GM19023 (cell line): ENCODE results near the gene WNT11.

ENCODE experiments used
- ATAC-seq: cut with Tn5 transposase; IDR thresholded peaks from one replicate; pipeline ENCODE4 v1.9.1; 2021; ENCODE audit warnings: mild to moderate bottlenecking, moderate library complexity; ENCODE audit not compliant: unreplicated experiment

WNT11 gene

GRCh38 chr11:76219243-76219642 lies 12.9 kb upstream of the WNT11 start:
- ATAC-seq = no peak

- ATAC-seq = no peak
Measured at GRCh38 chr11:76218449-76219178, 12.3 kb upstream of the WNT11 start.

- ATAC-seq = no peak
Measured at GRCh38 chr11:76217653-76218160, 11.4 kb upstream of the WNT11 start.

- ATAC-seq = no peak
Measured at GRCh38 chr11:76216536-76217325, 10.4 kb upstream of the WNT11 start.

GRCh38 chr11:76215941-76216340 lies 9.6 kb upstream of the WNT11 start:
- ATAC-seq = no peak

- ATAC-seq = no peak
Measured at GRCh38 chr11:76214968-76215548, 8.8 kb upstream of the WNT11 start.

- ATAC-seq = no peak
Measured at GRCh38 chr11:76214186-76214585, 7.9 kb upstream of the WNT11 start.

GRCh38 chr11:76212086-76213035 lies 6.1 kb upstream of the WNT11 start:
- ATAC-seq = no peak

GRCh38 chr11:76210931-76211851 lies 4.9 kb upstream of the WNT11 start:
- ATAC-seq = no peak

GRCh38 chr11:76209973-76210930 lies 4.0 kb upstream of the WNT11 start:
- no peak for ATAC-seq

- no peak for ATAC-seq
Measured at GRCh38 chr11:76209375-76209972, 3.2 kb upstream of the WNT11 start.

- ATAC-seq = no peak
Measured at GRCh38 chr11:76208438-76209374, 2.4 kb upstream of the WNT11 start.

- no peak for ATAC-seq
Measured at GRCh38 chr11:76207642-76208401, 1.5 kb upstream of the WNT11 start.

- ATAC-seq = no peak
Measured at GRCh38 chr11:76206077-76206326, 300 bp downstream of the WNT11 start.

- no peak for ATAC-seq
Measured at GRCh38 chr11:76205252-76206076, 838 bp downstream of the WNT11 start.

GRCh38 chr11:76203937-76204336 lies 2.4 kb downstream of the WNT11 start:
- no peak for ATAC-seq
